Upper lobe of left lung (tissue), 4 donors: Measurements from ENCODE around the gene ERCC6L2.

Source experiments
- CTCF ChIP-seq, 6 experiments: fragments of 450-650 bp in 4 of 6; fragments of 200-600 bp in 2 of 6; sonication (generic) in 2 of 6; IDR thresholded peaks; one replicate each; pipeline ENCODE4 v1.5.1; 2016 to 2019; ENCODE audit warnings: antibody characterized with exemption in 6 of 6
- POLR2A ChIP-seq, 4 donors: fragments of 450-650 bp; IDR thresholded peaks; one replicate each; pipeline ENCODE4 v1.5.1; 2016 to 2017; ENCODE audit warnings: antibody characterized with exemption in 4 of 4, mild to moderate bottlenecking in 2 of 4
- POLR2AphosphoS5 ChIP-seq, 2 donors: sonication (generic); formaldehyde crosslinking; IDR thresholded peaks; one replicate each; pipeline ENCODE4 v1.5.1; 2017; ENCODE audit warnings: antibody characterized with exemption in 2 of 2

GRCh38 chr9:95937131-95937530 lies 61.6 kb downstream of the ERCC6L2 start:
- TF ChIP-seq CTCF (IDR thresholded peaks at IDR 0.05) = no peak
- TF ChIP-seq POLR2A (IDR thresholded peaks at IDR 0.05) = no peak
- no peak for TF ChIP-seq POLR2AphosphoS5 (IDR thresholded peaks at IDR 0.05)
